Lower leg skin (tissue), 4 donors: ENCODE data around the gene SMAD1. TPM values are rescaled to one million over a fixed set of nuclear protein-coding genes. Genes with fewer than 3 reads are reported as not detected.

Experiments used
- DNase-seq, 2 donors: peaks; one replicate each; pipeline ENCODE4 v3.0.0-alpha.2; 2019; ENCODE audit warnings: low spot score in 2 of 2
- H3K4me3 ChIP-seq: fragments of 200-600 bp; sonication (generic); 2 replicates; pipeline ENCODE4 v1.5.1; 2017; ENCODE audit warnings: mild to moderate bottlenecking, low read depth; ENCODE audit not compliant: poor library complexity, severe bottlenecking
- CTCF ChIP-seq, 3 donors: fragments of 450-650 bp; IDR thresholded peaks; one replicate each; pipeline ENCODE4 v1.5.1; 2016; ENCODE audit warnings: antibody characterized with exemption in 3 of 3, mild to moderate bottlenecking in 3 of 3, moderate library complexity in 2 of 3
- POLR2A ChIP-seq, 2 donors: fragments of 450-650 bp; IDR thresholded peaks; one replicate each; pipeline ENCODE4 v1.6.1; 2016 to 2017; ENCODE audit warnings: antibody characterized with exemption in 2 of 2, mild to moderate bottlenecking in 1 of 2, moderate library complexity in 1 of 2
- WGBS, 2 donors: methylation state at CpG; one replicate each; pipeline ENCODE4 v1.1.5; 2018; 5-methylcytosine and 5-hydroxymethylcytosine counted together
- intact Hi-C: fragments of 100-400 bp; cut with DNase I; formaldehyde crosslinking; loops from one replicate; pipeline ENCODE4 v1.15.0; 2023; ENCODE audit warnings: low total_unique reads
- total RNA-seq, 4 donors: library from RNA; depleted of rRNA; stranded (reverse); fragments of >200 nt; gene quantifications; one replicate each; pipeline ENCODE4 v1.1.0, GENCODE V29; 2016

SMAD1 gene
- total RNA-seq, 4 donors from 2014 or later: 37.9 to 46.1 (median 40.8) TPM

DNA sequence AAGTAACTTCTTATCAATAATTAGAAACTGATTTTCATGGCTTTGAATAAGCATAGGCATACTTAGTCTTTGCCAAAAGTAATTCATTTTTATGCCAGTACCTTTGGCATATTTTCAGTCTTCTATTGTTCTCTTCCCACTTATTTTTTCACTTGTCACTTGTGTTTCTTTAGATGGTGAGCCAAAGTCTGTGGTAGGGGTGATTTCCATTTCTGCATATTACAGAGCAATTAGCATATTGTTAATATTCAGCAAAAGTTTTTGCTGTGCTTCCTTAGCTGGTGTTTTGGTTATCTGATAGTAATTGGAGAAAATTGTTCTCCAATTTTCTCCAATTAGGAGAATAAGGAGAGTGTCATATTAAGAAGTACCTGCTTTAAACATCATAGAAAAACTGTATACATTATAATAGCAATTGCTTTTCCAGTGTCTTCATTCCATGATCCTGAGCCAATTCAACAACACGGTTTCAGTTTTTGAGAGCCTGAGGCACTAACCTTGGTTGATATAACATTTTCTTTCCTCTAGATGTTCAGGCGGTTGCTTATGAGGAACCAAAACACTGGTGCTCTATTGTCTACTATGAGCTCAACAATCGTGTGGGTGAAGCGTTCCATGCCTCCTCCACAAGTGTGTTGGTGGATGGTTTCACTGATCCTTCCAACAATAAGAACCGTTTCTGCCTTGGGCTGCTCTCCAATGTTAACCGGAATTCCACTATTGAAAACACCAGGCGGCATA is 64.7 kb downstream of the SMAD1 start:
- DNase-seq: no peak
- TF ChIP-seq CTCF (IDR thresholded peaks at IDR 0.05) (no peak), POLR2A (IDR thresholded peaks at IDR 0.05) (no peak)
- WGBS, 2 donors: 31 to 51% methylated on average over 7 of the region's 7 CpGs
- intact Hi-C loops: no loop called here
- H3K4me3 ChIP-seq: no peak overlapping the region

GRCh38 chr4:145551660-145552059 is 70.0 kb downstream of the SMAD1 start:
- 27 to 44% methylated on average over 3 of the region's 3 CpGs for WGBS, 2 donors

GRCh38 chr4:145552181-145552822 is 70.6 kb downstream of the SMAD1 start:
- no peak for DNase-seq
- WGBS, 2 donors: 85 to 92% methylated on average over 4 of the region's 4 CpGs
- H3K4me3 ChIP-seq: no peak overlapping the region
- TF ChIP-seq POLR2A (IDR thresholded peaks at IDR 0.05) (no peak), CTCF (IDR thresholded peaks at IDR 0.05) (no peak)
- intact Hi-C loops: no loop called here

More at GRCh38 chr4:145551660-145552059, 70.0 kb downstream of the SMAD1 start:
- TF ChIP-seq POLR2A (IDR thresholded peaks at IDR 0.05) (no peak), CTCF (IDR thresholded peaks at IDR 0.05) (no peak)
- intact Hi-C loops: no loop called here
- no peak overlapping the region for H3K4me3 ChIP-seq
- no peak for DNase-seq

- no peak for DNase-seq
- WGBS, 2 donors: 82 to 83% methylated on average over 4 of the region's 4 CpGs
- TF ChIP-seq POLR2A (IDR thresholded peaks at IDR 0.05): no peak
- no peak for TF ChIP-seq CTCF (IDR thresholded peaks at IDR 0.05)
- intact Hi-C loops: no loop called here
- H3K4me3 ChIP-seq: no peak overlapping the region
Measured at GRCh38 chr4:145553375-145553774, 71.7 kb downstream of the SMAD1 start.

DNA sequence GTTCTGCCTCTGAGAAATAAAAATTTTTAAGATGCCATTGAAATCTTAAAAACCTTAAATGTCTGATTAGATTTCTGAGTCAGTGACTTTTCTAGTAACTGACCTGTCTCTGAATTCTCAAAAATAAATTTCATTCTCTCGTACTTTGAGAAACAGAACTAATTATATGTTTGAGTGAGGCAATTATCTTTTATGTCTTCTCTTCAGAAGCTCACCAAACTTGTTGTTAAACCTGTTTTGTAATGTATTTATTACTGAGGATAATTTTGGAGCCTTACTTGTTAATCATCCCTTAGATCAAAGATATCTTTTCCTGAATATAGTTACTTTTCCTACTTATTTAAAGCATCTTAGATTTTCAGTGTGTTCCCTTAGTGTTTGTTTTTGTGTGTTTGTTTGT is 73.0 kb downstream of the SMAD1 start:
- intact Hi-C loops: no loop called here
- WGBS, 2 donors: 51 to 52% methylated on average over 1 of the region's 1 CpG
- H3K4me3 ChIP-seq: no peak overlapping the region
- no peak for DNase-seq
- TF ChIP-seq POLR2A (IDR thresholded peaks at IDR 0.05) (no peak), CTCF (IDR thresholded peaks at IDR 0.05) (no peak)
